Chondrocyte (in vitro differentiated cells): ENCODE measurements around the gene KDM3A. TPM values are rescaled to one million over a fixed set of nuclear protein-coding genes. Genes with fewer than 3 reads are reported as not detected.
"Not testable (repeated sequence)": the region's sequence is repeated elsewhere in the genome, so short reads cannot be mapped to it uniquely, and the experiment has no call there.

Experiments
- DNase-seq: peaks from one replicate; pipeline ENCODE4 v3.0.0; 2021; ENCODE audit warnings: mixed read lengths, low spot score
- H3K27ac Mint-ChIP-seq: one replicate; pipeline ENCODE4 v1.8.0; 2021; ENCODE audit warnings: mild to moderate bottlenecking, moderate library complexity, mixed read lengths; ENCODE audit not compliant: unreplicated experiment
- H3K27me3 Mint-ChIP-seq: 2 replicates; pipeline ENCODE4 v1.8.0; 2021; ENCODE audit warnings: low read depth, mixed read lengths
- H3K36me3 Mint-ChIP-seq: 2 replicates; pipeline ENCODE4 v1.8.0; 2021; ENCODE audit warnings: low read depth, mixed read lengths
- H3K4me1 Mint-ChIP-seq: 2 replicates; pipeline ENCODE4 v1.8.0; 2021; ENCODE audit warnings: low read depth, mild to moderate bottlenecking, mixed read lengths
- H3K4me3 Mint-ChIP-seq: one replicate; pipeline ENCODE4 v1.8.0; 2021; ENCODE audit warnings: mild to moderate bottlenecking, moderate library complexity, mixed read lengths; ENCODE audit not compliant: unreplicated experiment
- H3K9me3 Mint-ChIP-seq: 2 replicates; pipeline ENCODE4 v1.8.0; 2021; ENCODE audit warnings: low read depth, mixed read lengths
- CTCF ChIP-seq: fragments of 200-600 bp; sonication (generic); IDR thresholded peaks from 2 replicates; pipeline ENCODE4 v1.5.0; 2021; ENCODE audit warnings: antibody characterized with exemption, mild to moderate bottlenecking, moderate library complexity
- total RNA-seq: library from RNA; stranded (reverse); gene quantifications from 3 replicates; pipeline ENCODE4 v1.2.1, GENCODE V29; 2021

Gene KDM3A
- total RNA-seq, 1 donor from 2014 or later, result 49.3 TPM

- TF ChIP-seq CTCF, result no peak
- Mint-ChIP-seq H3K9me3 (no peaks in the 10 kb centered on the region), H3K27ac (no peak overlapping the region), H3K4me3 (no peak overlapping the region), H3K36me3 (peaks cover 68% of the 10 kb centered on the region), H3K27me3 (no peaks in the 10 kb centered on the region), H3K4me1 (no peaks in the 10 kb centered on the region)
- no peak for DNase-seq
Observed at GRCh38 chr2:86490245-86490644, 49.1 kb downstream of the KDM3A start.

GRCh38 chr2:86491088-86491487, 49.9 kb downstream of the KDM3A start:
- no peak for DNase-seq
- Mint-ChIP-seq H3K27ac (no peak overlapping the region), H3K27me3 (no peaks in the 10 kb centered on the region), H3K4me1 (no peaks in the 10 kb centered on the region), H3K9me3 (no peaks in the 10 kb centered on the region), H3K4me3 (no peak overlapping the region), H3K36me3 (peaks cover 66% of the 10 kb centered on the region)
- TF ChIP-seq CTCF, result no peak

- Mint-ChIP-seq H3K9me3 (no peaks in the 10 kb centered on the region), H3K4me1 (peaks cover 3% of the 10 kb centered on the region), H3K27ac (no peak overlapping the region), H3K4me3 (no peak overlapping the region), H3K36me3 (peaks cover 61% of the 10 kb centered on the region), H3K27me3 (no peaks in the 10 kb centered on the region)
- no peak for DNase-seq
- no peak for TF ChIP-seq CTCF
Observed at GRCh38 chr2:86492048-86492453, 50.9 kb downstream of the KDM3A start.

- H3K4me3 Mint-ChIP-seq, DNase-seq, H3K27me3 Mint-ChIP-seq, H3K27ac Mint-ChIP-seq, H3K4me1 Mint-ChIP-seq: not testable (repeated sequence)
- H3K9me3 Mint-ChIP-seq, result peaks cover 11% of the 10 kb centered on the region
- H3K36me3 Mint-ChIP-seq, result peaks cover 65% of the 10 kb centered on the region
Observed at GRCh38 chr2:86496391-86496790, 55.2 kb downstream of the KDM3A start.

- peaks cover 11% of the 10 kb centered on the region for H3K9me3 Mint-ChIP-seq
- no peak for TF ChIP-seq CTCF
- peaks cover 7% of the 10 kb centered on the region for H3K4me1 Mint-ChIP-seq
- H3K36me3 Mint-ChIP-seq, result peaks cover 56% of the 10 kb centered on the region
- no peak for DNase-seq
- no peaks in the 10 kb centered on the region for H3K27me3 Mint-ChIP-seq
- no peak overlapping the region for H3K4me3 Mint-ChIP-seq
- H3K27ac Mint-ChIP-seq, result no peak overlapping the region
Observed at GRCh38 chr2:86498468-86499260, 57.5 kb downstream of the KDM3A start.

- Mint-ChIP-seq H3K4me3 (no peak overlapping the region), H3K9me3 (peaks cover 11% of the 10 kb centered on the region), H3K27me3 (no peaks in the 10 kb centered on the region), H3K27ac (no peak overlapping the region), H3K36me3 (peaks cover 53% of the 10 kb centered on the region), H3K4me1 (peaks cover 7% of the 10 kb centered on the region)
- no peak for TF ChIP-seq CTCF
- DNase-seq, result no peak
Observed at GRCh38 chr2:86499326-86499725, 58.2 kb downstream of the KDM3A start.
